GM12878 (cell line): ENCODE results near the gene NLGN1. TPM values are rescaled to one million over a fixed set of nuclear protein-coding genes. Genes with fewer than 3 reads are reported as not detected.

Experiments
- ATAC-seq: fragments of 200-7000 bp; cut with Tn5 transposase; 3 replicates; pipeline ENCODE4 v1.9.1; 2020; ENCODE audit warnings: mild to moderate bottlenecking, moderate library complexity
- BruUV-seq: library from RNA; stranded (reverse); fragments of 400-500 nt; replicated peaks from 2 replicates; lab custom pipeline; 2021; lab: Mats Ljungman, UMichigan
- CTCF ChIA-PET: fragments of 300-600 bp; sonication (Branson Sonifier 250); formaldehyde crosslinking; extraction: SDS; loops from one replicate; lab custom pipeline; 2021; ENCODE audit warnings: inconsistent platforms; lab: Yijun Ruan, JAX
- POLR2A ChIA-PET: fragments of 350-600 bp; formaldehyde crosslinking; extraction: SDS; loops from one replicate; lab custom pipeline; 2021; ENCODE audit warnings: inconsistent platforms; lab: Charles Lee
- RAD21 ChIA-PET: fragments of 300-600 bp; sonication (Branson Sonifier 250); formaldehyde crosslinking; loops from one replicate; lab custom pipeline; 2023; ENCODE audit warnings: antibody characterized with exemption; ENCODE audit not compliant: unreplicated experiment; lab: Charles Lee
- SMC1A ChIA-PET: fragments of 300-600 bp; sonication (Branson Sonifier 250); formaldehyde crosslinking; loops from one replicate; lab custom pipeline; 2023; ENCODE audit not compliant: unreplicated experiment, uncharacterized antibody; lab: Charles Lee
- DNase-seq: peaks from one replicate; pipeline ENCODE4 v3.0.0-alpha.2; 2011; ENCODE audit warnings: low read depth, low spot score
- FAIRE-seq: peaks from 3 replicates; lab custom pipeline; 2011; peaks lifted over from hg19 to GRCh38; lab: Jason Lieb, UNC
- H2AFZ ChIP-seq: 2 replicates; pipeline ENCODE4 v1.6.0; 2011; ENCODE audit warnings: low read depth, low read length, control low read depth; ENCODE audit not compliant: control insufficient read depth
- H3K27ac ChIP-seq: 2 replicates; pipeline ENCODE4 v1.5.1; 2011; ENCODE audit warnings: control low read depth; ENCODE audit not compliant: control insufficient read depth, insufficient read depth
- H3K27me3 ChIP-seq, 2 experiments: replicated peaks in 1 of 2; 2 replicates each; pipeline versions ENCODE4 v1.6.0 to v1.6.1; 2011; ENCODE audit warnings: low read length in 1 of 2; ENCODE audit not compliant: control insufficient read depth in 2 of 2, insufficient read depth in 2 of 2
- H3K36me3 ChIP-seq, 2 experiments: 2 replicates each; pipeline ENCODE4 v1.5.1; 2011; ENCODE audit warnings: low read length in 1 of 2; ENCODE audit not compliant: control insufficient read depth in 2 of 2, insufficient read depth in 2 of 2
- H3K4me1 ChIP-seq: 2 replicates; pipeline ENCODE4 v1.6.1; 2011; ENCODE audit warnings: mild to moderate bottlenecking, low read length, moderate library complexity, mixed read lengths; ENCODE audit not compliant: control insufficient read depth, insufficient read depth
- H3K4me2 ChIP-seq: 2 replicates; pipeline ENCODE4 v1.6.0; 2011; ENCODE audit warnings: control low read depth; ENCODE audit not compliant: control insufficient read depth, insufficient read depth
- H3K4me3 ChIP-seq: fragments of 200-600 bp; sonication (generic); 2 replicates; pipeline ENCODE4 v1.5.1; 2016
- H3K79me2 ChIP-seq: 2 replicates; pipeline ENCODE4 v1.6.0; 2011; ENCODE audit warnings: low read length; ENCODE audit not compliant: control insufficient read depth, insufficient read depth
- H3K9ac ChIP-seq: 2 replicates; pipeline ENCODE4 v1.8.0; 2011; ENCODE audit warnings: low read length, control low read depth, mixed read lengths; ENCODE audit not compliant: control insufficient read depth, insufficient read depth
- H3K9me3 ChIP-seq: replicated peaks from 3 replicates; pipeline ENCODE4 v1.5.1; 2011; ENCODE audit warnings: mild to moderate bottlenecking, low read length; ENCODE audit not compliant: control insufficient read depth, insufficient read depth
- H4K20me1 ChIP-seq: 2 replicates; pipeline ENCODE4 v1.6.0; 2011; ENCODE audit not compliant: control insufficient read depth, insufficient read depth
- BHLHE40 ChIP-seq, 2 experiments: fragments of 450-650 bp in 1 of 2; IDR thresholded peaks; 2 replicates each; pipeline ENCODE4 v1.6.1; 2011 to 2017; ENCODE audit warnings: low read depth in 2 of 2, borderline replicate concordance in 1 of 2, improper control_type of control experiment in 1 of 2, low read length in 1 of 2, mild to moderate bottlenecking in 1 of 2
- CHD1 ChIP-seq: IDR thresholded peaks from 2 replicates; pipeline ENCODE4 v1.6.1; 2012; ENCODE audit warnings: low read depth, low read length, improper control_type of control experiment
- CHD4 ChIP-seq: fragments of 200-600 bp; sonication (generic); IDR thresholded peaks from 2 replicates; pipeline ENCODE4 v1.6.1; 2016; ENCODE audit warnings: mild to moderate bottlenecking
- IKZF1 ChIP-seq: fragments of 450-650 bp; conservative IDR thresholded peaks from 2 replicates; pipeline ENCODE4 v1.6.1; 2017; ENCODE audit warnings: antibody characterized with exemption, mild to moderate bottlenecking
- NKRF ChIP-seq: fragments of 450-650 bp; conservative IDR thresholded peaks from 2 replicates; pipeline ENCODE4 v1.6.1; 2017; ENCODE audit warnings: mild to moderate bottlenecking, moderate library complexity
- POLR2AphosphoS2 ChIP-seq: IDR thresholded peaks from 2 replicates; pipeline ENCODE4 v1.6.1; 2011; ENCODE audit warnings: low read depth, mild to moderate bottlenecking, low read length, improper control_type of control experiment, moderate library complexity
- RAD51 ChIP-seq: fragments of 450-650 bp; IDR thresholded peaks from 2 replicates; pipeline ENCODE4 v1.6.1; 2016; ENCODE audit warnings: moderate library complexity, mild to moderate bottlenecking, inconsistent platforms
- STAT1 ChIP-seq: fragments of 450-650 bp; conservative IDR thresholded peaks from 2 replicates; pipeline ENCODE4 v1.6.1; 2014; ENCODE audit warnings: antibody characterized with exemption, mild to moderate bottlenecking
- SUZ12 ChIP-seq: fragments of 200-600 bp; sonication (generic); IDR thresholded peaks from one replicate; pipeline ENCODE4 v1.6.1; 2018; ENCODE audit warnings: antibody characterized with exemption, mild to moderate bottlenecking; ENCODE audit not compliant: unreplicated experiment
- ZBTB4 ChIP-seq: fragments of 450-650 bp; formaldehyde crosslinking; IDR thresholded peaks from 2 replicates; pipeline ENCODE4 v1.4.0; 2022; ENCODE audit warnings: mild to moderate bottlenecking, moderate library complexity
- WGBS: methylation state at CpG from one replicate; pipeline ENCODE4 v1.1.6; 2016; ENCODE audit warnings: low lambda C conversion rate; ENCODE audit not compliant: insufficient replicate concordance, insufficient coverage; ENCODE audit errors: missing lambda C conversion rate; 5-methylcytosine and 5-hydroxymethylcytosine counted together
- in situ Hi-C: fragments of 300-500 bp; cut with MboI; formaldehyde crosslinking; loops from 9 replicates; pipeline ENCODE4 v1.14.3; 2018; ENCODE audit warnings: mixed read lengths
- intact Hi-C: fragments of 100-400 bp; cut with micrococcal nuclease; formaldehyde crosslinking; loops from one replicate; pipeline ENCODE4 v1.14.2; 2022; ENCODE audit not compliant: unreplicated experiment
- polyA plus RNA-seq, 11 experiments: library from polyadenylated mRNA; depleted of rRNA in 4 of 11; unstranded in 6 of 11; stranded (reverse) in 5 of 11; fragments of >200 nt; fragmentation: Nextera tagmentation in 4 of 11; fragmentation: Illumina TruSeq in 1 of 11; extraction: Ambion mirVana in 4 of 11; extraction: Trizol in 1 of 11; gene quantifications; 1 replicate in 1 of 11; 2 replicates in 10 of 11; pipeline versions ENCODE4 v1.2.1 to v1.2.3, GENCODE V29; 2011 to 2016; ENCODE audit warnings: inconsistent platforms in 2 of 11, missing spikeins in 2 of 11, low read depth in 1 of 11
- total RNA-seq, 4 experiments: library from RNA; depleted of rRNA in 3 of 4; stranded (reverse); fragments of >200 nt in 3 of 4; fragmentation: Illumina TruSeq in 1 of 4; extraction: Trizol in 1 of 4; gene quantifications; 2 replicates each; pipeline versions ENCODE4 v1.2.1 to v1.2.3, GENCODE V29; 2013 to 2021
- TF ChIP-seq, protein P1 (sequence below): IDR thresholded peaks from 2 replicates; pipeline ENCODE4 v1.6.1; 2011; ENCODE audit warnings: low read depth, mild to moderate bottlenecking, low read length, moderate library complexity, borderline replicate concordance; ENCODE audit errors: extremely low read depth
- TF ChIP-seq, protein P2 (sequence below): fragments of 150-350 bp; IDR thresholded peaks from 2 replicates; pipeline ENCODE4 v1.6.1; 2014; ENCODE audit warnings: mild to moderate bottlenecking, low read depth, low read length

Gene NLGN1
- total and polyA plus RNA-seq, 10 of the 15 experiments (the other 5 are each of a cell fraction or from before 2014, with no cell fraction given), result not detected

DNA sequence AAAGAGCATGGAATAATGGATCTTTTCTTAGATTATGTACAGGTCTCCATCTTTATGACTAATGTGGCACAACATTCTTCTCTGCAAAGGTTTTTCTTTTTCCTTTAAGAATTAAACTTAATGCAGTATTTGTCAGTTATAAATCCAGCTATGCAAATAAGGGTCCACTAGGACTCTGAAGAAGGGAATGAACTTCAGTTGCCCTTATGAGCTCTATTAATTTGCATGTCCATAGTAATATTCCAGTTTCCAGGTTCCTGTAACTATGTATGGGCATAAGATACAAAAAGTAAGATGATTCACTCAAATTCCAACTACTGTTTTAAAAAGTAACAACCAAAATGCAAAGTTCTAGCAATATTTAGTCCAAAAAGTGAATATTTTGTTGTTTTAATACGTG is 337.4 kb downstream of the NLGN1 start:
- intact Hi-C loops, result no loop called here
- no peak overlapping the region for H3K4me3 ChIP-seq
- FAIRE-seq (no peak), ATAC-seq (no peak), DNase-seq (no peak)
- ChIA-PET POLR2A (no interaction called here), RAD21 (no interaction called here), CTCF (no interaction called here), SMC1A (no interaction called here)
- TF ChIP-seq RAD51 (no peak), ZBTB4 (CRISPR knock-in tag) (no peak), POLR2AphosphoS2 (no peak), STAT1 (no peak), IKZF1 (no peak), SUZ12 (no peak), BHLHE40 (IDR thresholded peaks at IDR 0.05; ENCODE audit: borderline replicate concordance in 1 of 2, low read depth in 2 of 2, low read length in 1 of 2) (no peak), CHD4 (no peak), NKRF (no peak), CHD1 (no peak)
- TF ChIP-seq, protein P1, sequence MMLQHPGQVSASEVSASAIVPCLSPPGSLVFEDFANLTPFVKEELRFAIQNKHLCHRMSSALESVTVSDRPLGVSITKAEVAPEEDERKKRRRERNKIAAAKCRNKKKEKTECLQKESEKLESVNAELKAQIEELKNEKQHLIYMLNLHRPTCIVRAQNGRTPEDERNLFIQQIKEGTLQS, result no peak
- TF ChIP-seq, protein P2, sequence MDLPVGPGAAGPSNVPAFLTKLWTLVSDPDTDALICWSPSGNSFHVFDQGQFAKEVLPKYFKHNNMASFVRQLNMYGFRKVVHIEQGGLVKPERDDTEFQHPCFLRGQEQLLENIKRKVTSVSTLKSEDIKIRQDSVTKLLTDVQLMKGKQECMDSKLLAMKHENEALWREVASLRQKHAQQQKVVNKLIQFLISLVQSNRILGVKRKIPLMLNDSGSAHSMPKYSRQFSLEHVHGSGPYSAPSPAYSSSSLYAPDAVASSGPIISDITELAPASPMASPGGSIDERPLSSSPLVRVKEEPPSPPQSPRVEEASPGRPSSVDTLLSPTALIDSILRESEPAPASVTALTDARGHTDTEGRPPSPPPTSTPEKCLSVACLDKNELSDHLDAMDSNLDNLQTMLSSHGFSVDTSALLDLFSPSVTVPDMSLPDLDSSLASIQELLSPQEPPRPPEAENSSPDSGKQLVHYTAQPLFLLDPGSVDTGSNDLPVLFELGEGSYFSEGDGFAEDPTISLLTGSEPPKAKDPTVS, result no peak
- no TSS peak for BruUV-seq
- no peak overlapping the region for H3K27ac ChIP-seq
- 0% methylated on average over 1 of the region's 1 CpG for WGBS
- in situ Hi-C loops, result no loop called here
- no peaks in the 10 kb centered on the region for H3K79me2 ChIP-seq
- no peaks in the 10 kb centered on the region for H3K36me3 ChIP-seq
- no peaks in the 10 kb centered on the region for H3K27me3 ChIP-seq
- no peak overlapping the region for H3K4me2 ChIP-seq
- H3K9ac ChIP-seq, result no peak overlapping the region
- H2AFZ ChIP-seq, result no peak overlapping the region
- H4K20me1 ChIP-seq, result no peaks in the 10 kb centered on the region
- H3K9me3 ChIP-seq, result no peaks in the 10 kb centered on the region
- H3K4me1 ChIP-seq, result no peaks in the 10 kb centered on the region
